Measurements from ENCODE around the gene UACA. TPM values are rescaled to one million over a fixed set of nuclear protein-coding genes. Genes with fewer than 3 reads are reported as not detected.
"Not testable (repeated sequence)": the region's sequence is repeated elsewhere in the genome, so short reads cannot be mapped to it uniquely, and the experiment has no call there.

The UACA gene
- total RNA-seq, 2 donors from 2014 or later, result 1.3 to 1.7 TPM

GRCh38 chr15:70628549-70628896 is 134.8 kb downstream of the UACA start:
- peaks cover 2% of the 10 kb centered on the region for H3K36me3 Mint-ChIP-seq (ENCODE audit: low read depth)
- no peak overlapping the region for H3K4me3 Mint-ChIP-seq
- H3K4me1 Mint-ChIP-seq, result peaks cover 8% of the 10 kb centered on the region
- ATAC-seq, result no peak
- H3K27me3 Mint-ChIP-seq, result peaks cover 75% of the 10 kb centered on the region
- no peak overlapping the region for H3K27ac Mint-ChIP-seq
- no peak for DNase-seq
- no peaks in the 10 kb centered on the region for H3K9me3 ChIP-seq (ENCODE audit: control insufficient read depth, low read length, poor library complexity, severe bottlenecking)

DNA sequence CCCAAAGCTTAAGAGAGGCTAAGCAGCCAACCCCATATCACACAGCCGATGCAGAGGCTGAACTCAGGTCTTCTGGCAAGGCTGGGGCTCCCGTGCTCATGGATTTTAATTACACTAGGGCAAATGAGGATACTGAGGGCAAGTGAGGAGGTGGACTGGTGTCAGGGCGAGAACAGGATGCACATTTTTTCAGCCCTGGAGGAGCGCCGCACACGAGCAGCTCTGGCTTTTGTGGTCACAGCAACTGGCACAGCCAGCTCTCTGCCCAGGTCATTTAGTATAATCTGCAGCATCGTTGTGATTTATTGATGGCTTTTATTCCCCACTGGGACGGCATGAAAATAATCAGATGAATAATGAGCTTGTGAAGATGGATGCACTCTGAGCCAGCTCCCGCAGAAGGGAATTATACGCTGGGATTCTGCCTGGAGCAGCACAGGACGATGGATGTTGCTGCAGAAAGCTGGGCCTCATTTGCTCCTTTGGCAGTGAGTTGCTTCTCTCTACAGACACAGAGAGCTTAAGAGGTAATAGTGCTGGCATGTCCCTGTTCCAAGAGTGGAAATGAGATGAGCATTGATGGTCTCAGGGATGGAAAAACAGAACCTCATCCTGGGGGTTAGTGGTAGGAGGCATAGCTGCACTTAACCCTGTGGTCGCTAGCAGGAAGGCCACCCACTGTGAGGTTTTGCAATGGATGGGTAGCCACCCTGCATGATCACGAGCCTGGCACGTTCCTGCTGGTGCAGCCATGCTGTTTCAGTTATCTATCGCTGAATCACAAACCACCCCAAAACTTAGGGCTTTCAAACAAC is 135.4 kb downstream of the UACA start:
- ATAC-seq (no peak), DNase-seq (no peak)
- H3K27me3 Mint-ChIP-seq, result peaks cover 69% of the 10 kb centered on the region
- H3K4me3 Mint-ChIP-seq, result no peak overlapping the region
- H3K4me1 Mint-ChIP-seq, result peaks cover 7% of the 10 kb centered on the region
- peaks cover 2% of the 10 kb centered on the region for H3K36me3 Mint-ChIP-seq (ENCODE audit: low read depth)
- no peak overlapping the region for H3K27ac Mint-ChIP-seq
- H3K9me3 ChIP-seq (ENCODE audit: control insufficient read depth, low read length, poor library complexity, severe bottlenecking), result no peaks in the 10 kb centered on the region

DNA sequence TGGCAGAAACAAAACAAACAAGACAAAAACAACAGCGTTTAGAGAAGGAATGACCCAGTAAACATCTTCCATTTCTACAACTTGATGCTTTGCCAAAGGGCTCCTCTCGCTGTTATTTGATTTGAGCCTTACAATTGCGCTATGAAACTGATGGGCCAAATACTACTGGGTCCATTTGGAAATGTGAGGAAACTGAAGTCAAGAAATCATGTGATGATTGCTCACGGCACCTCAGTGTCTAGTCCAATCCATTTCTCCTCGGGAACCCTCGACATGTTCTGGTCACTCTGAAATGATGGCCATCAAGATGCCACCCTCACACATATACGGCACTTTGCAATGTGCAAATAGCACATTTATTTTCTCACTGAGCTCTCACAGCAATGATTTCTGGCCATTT is 136.0 kb downstream of the UACA start:
- H3K4me3 Mint-ChIP-seq, result no peak overlapping the region
- peaks cover 2% of the 10 kb centered on the region for H3K4me1 Mint-ChIP-seq
- DNase-seq (no peak), ATAC-seq (no peak)
- no peaks in the 10 kb centered on the region for H3K9me3 ChIP-seq (ENCODE audit: control insufficient read depth, low read length, poor library complexity, severe bottlenecking)
- H3K36me3 Mint-ChIP-seq (ENCODE audit: low read depth), result peaks cover 2% of the 10 kb centered on the region
- H3K27ac Mint-ChIP-seq, result no peak overlapping the region
- H3K27me3 Mint-ChIP-seq, result peaks cover 63% of the 10 kb centered on the region

DNA sequence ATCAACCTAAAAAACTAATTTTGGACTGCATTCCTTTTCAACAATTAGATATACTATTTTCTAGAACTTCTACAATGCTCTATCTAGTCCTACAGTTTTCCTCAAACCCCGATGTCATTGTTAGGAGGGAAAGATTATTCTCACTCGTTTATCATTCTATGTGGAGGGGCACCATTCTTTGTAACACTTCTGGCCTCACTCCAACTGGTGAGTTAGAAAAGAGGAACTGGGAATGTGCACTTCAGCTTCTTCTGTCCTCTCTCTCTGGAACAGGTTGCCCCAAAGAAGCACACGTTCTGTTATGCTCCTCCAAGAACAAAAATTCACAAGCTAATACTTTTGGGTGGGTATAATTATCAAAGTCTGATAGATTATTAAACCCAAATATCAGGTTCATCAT is 137.9 kb downstream of the UACA start:
- H3K27me3 Mint-ChIP-seq, result peaks cover 45% of the 10 kb centered on the region
- DNase-seq, result no peak
- H3K4me1 Mint-ChIP-seq, result peaks cover 2% of the 10 kb centered on the region
- ATAC-seq, result no peak
- no peak overlapping the region for H3K27ac Mint-ChIP-seq
- peaks cover 2% of the 10 kb centered on the region for H3K36me3 Mint-ChIP-seq (ENCODE audit: low read depth)
- no peak overlapping the region for H3K4me3 Mint-ChIP-seq
- no peaks in the 10 kb centered on the region for H3K9me3 ChIP-seq (ENCODE audit: control insufficient read depth, low read length, poor library complexity, severe bottlenecking)

GRCh38 chr15:70625011-70625410 is 138.3 kb downstream of the UACA start:
- ATAC-seq (no peak), DNase-seq (no peak)
- peaks cover 43% of the 10 kb centered on the region for H3K27me3 Mint-ChIP-seq
- H3K4me3 Mint-ChIP-seq, result no peak overlapping the region
- H3K36me3 Mint-ChIP-seq (ENCODE audit: low read depth), result peaks cover 2% of the 10 kb centered on the region
- peaks cover 2% of the 10 kb centered on the region for H3K4me1 Mint-ChIP-seq
- no peaks in the 10 kb centered on the region for H3K9me3 ChIP-seq (ENCODE audit: control insufficient read depth, low read length, poor library complexity, severe bottlenecking)
- no peak overlapping the region for H3K27ac Mint-ChIP-seq

DNA sequence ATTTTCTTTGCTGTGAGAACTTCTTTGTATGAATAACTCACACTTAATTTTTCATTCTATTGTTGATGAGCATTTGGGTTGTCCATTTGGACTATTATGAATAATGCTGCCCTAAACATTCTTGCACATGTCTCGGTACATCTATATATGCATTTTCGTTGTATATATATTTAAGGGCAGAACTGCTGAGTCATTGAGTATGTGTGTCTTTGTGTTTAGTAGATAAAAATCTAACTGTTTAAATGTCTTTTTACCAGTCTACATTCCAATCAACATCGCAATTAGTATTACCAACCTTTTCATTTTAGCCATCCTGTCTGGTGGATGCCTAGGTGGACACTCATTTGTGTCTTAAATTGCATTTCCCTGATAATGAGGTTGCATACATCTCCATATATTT is 144.4 kb downstream of the UACA start:
- Mint-ChIP-seq H3K27me3 (peaks cover 32% of the 10 kb centered on the region), H3K27ac (no peak overlapping the region), H3K36me3 (ENCODE audit: low read depth) (no peaks in the 10 kb centered on the region), H3K4me1 (no peaks in the 10 kb centered on the region), H3K4me3 (no peak overlapping the region)
- ATAC-seq (no peak), DNase-seq (no peak)
- H3K9me3 ChIP-seq (ENCODE audit: control insufficient read depth, low read length, poor library complexity, severe bottlenecking), result no peaks in the 10 kb centered on the region

DNA sequence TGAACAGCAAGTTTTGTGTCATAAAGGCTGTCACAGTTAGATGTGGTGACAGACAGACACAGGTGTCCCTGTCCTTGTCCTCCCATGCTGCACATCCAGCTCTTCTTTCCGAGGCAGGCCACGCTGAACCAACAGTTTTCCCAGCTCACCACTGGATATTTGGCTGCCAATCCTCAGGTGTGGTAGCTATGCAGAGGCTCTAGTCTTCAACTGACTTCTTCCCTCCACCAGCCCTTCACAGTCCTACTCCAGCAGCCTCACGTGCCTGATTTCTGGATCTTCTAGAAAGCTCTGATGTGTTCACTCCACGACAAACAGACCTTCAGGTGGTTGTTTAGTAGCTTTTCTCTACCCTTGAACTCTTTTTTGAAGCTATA is 145.5 kb downstream of the UACA start:
- DNase-seq (no peak), ATAC-seq (no peak)
- Mint-ChIP-seq H3K27ac (no peak overlapping the region), H3K4me1 (no peaks in the 10 kb centered on the region), H3K4me3 (no peak overlapping the region), H3K27me3 (peaks cover 32% of the 10 kb centered on the region), H3K36me3 (ENCODE audit: low read depth) (no peaks in the 10 kb centered on the region)
- H3K9me3 ChIP-seq (ENCODE audit: control insufficient read depth, low read length, poor library complexity, severe bottlenecking), result no peaks in the 10 kb centered on the region

DNA sequence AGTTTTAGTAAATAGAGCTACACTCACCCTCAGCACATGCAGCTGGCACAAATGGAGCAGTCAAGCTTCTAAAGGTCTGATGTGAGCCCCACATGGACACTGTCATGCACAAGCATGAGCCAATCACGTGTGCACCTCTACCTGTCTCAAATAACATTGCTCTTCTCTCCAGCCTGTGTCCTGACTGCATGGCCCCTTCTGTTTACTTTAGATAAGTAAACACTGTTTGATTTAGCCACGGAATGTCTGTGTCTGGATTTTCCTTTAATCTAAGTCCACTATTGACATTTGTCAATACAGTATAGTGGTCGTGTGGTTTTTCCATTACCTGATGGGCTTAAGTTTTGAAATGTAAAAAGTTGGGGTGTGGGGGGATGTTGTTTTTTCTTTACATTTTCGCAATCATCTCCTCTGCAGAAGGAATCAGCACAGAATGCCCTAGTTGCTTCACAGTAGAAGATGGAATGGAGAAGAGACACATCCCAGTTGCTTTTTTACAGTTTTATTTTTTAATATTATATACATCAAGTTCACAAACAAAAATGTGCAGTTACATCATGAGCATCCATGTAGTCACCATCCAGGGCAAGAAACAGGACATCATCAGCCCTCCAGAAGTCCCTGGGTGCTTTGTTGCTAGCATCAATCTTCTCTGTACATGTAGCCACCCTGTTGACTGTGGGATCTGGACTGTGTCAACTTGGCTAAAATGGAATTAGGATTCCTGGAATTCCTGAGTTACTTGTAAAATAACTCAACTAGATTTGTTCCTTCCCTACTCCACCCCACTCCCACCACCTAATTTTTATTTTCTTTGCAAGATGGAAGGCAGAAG is 146.1 kb downstream of the UACA start:
- ATAC-seq, result no peak
- H3K36me3 Mint-ChIP-seq (ENCODE audit: low read depth), result no peaks in the 10 kb centered on the region
- no peak for DNase-seq
- H3K4me3 Mint-ChIP-seq, result no peak overlapping the region
- no peaks in the 10 kb centered on the region for H3K4me1 Mint-ChIP-seq
- no peaks in the 10 kb centered on the region for H3K9me3 ChIP-seq (ENCODE audit: control insufficient read depth, low read length, poor library complexity, severe bottlenecking)
- H3K27ac Mint-ChIP-seq, result no peak overlapping the region
- H3K27me3 Mint-ChIP-seq, result peaks cover 32% of the 10 kb centered on the region

GRCh38 chr15:70616311-70616756 is 147.0 kb downstream of the UACA start:
- H3K9me3 ChIP-seq (ENCODE audit: control insufficient read depth, low read length, poor library complexity, severe bottlenecking); DNase-seq; ATAC-seq; H3K4me3 Mint-ChIP-seq; H3K4me1 Mint-ChIP-seq; H3K36me3 Mint-ChIP-seq (ENCODE audit: low read depth); H3K27ac Mint-ChIP-seq: not testable (repeated sequence)
- peaks cover 32% of the 10 kb centered on the region for H3K27me3 Mint-ChIP-seq

DNA sequence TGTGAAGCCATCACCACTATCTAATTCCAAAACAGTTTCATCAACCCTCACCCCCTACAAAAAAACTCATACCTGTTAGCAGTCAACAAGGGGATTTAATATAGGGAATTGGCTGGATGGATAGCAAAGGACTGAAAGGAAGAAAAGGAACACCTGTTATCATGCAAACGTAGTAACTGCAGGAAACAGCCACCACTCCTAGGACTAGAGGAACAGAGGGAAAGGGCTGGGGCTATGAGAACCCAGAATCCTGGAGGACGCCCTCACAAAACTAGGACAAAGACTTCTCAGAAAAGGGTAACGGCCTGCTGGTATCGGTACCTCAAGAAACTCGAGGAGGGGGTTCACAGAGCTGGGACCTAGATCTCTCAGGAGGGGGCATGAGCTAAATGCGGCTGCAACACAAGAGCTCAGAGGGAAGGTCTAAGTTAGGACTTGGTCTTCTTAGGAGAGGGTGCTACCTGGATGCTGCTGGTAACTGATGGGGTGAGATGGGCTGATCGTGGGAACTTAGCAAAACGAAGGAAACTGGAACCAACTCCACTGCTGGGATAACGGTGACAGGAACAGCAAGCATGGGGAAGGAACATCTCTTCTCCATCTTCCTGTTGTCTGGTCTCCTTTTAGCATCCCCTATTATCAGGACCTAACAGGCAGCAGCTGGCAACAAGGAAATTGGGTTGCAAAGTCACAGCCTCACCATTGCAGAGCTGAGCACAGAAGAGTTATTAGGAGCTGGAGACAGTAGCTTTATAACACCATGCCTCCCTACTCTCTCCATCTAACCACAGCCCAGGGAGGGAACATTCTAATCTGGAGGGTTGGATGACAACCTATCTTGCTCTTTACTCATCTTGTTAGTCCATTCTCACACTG is 147.7 kb downstream of the UACA start:
- Mint-ChIP-seq H3K27me3 (peaks cover 36% of the 10 kb centered on the region), H3K27ac (no peak overlapping the region)

GRCh38 chr15:70614221-70614620 is 149.1 kb downstream of the UACA start:
- H3K36me3 Mint-ChIP-seq (ENCODE audit: low read depth), result no peaks in the 10 kb centered on the region
- DNase-seq (no peak), ATAC-seq (no peak)
- H3K27me3 Mint-ChIP-seq, result peaks cover 38% of the 10 kb centered on the region
- no peaks in the 10 kb centered on the region for H3K9me3 ChIP-seq (ENCODE audit: control insufficient read depth, low read length, poor library complexity, severe bottlenecking)
- no peak overlapping the region for H3K4me3 Mint-ChIP-seq
- H3K27ac Mint-ChIP-seq, result no peak overlapping the region
- H3K4me1 Mint-ChIP-seq, result no peaks in the 10 kb centered on the region

More for the DNA sequence above, 147.7 kb downstream of the UACA start:
- DNase-seq, result no peak
- Mint-ChIP-seq H3K4me1 (no peaks in the 10 kb centered on the region), H3K4me3 (no peak overlapping the region), H3K36me3 (ENCODE audit: low read depth) (no peaks in the 10 kb centered on the region)
- no peak for ATAC-seq
- no peaks in the 10 kb centered on the region for H3K9me3 ChIP-seq (ENCODE audit: control insufficient read depth, low read length, poor library complexity, severe bottlenecking)

DNA sequence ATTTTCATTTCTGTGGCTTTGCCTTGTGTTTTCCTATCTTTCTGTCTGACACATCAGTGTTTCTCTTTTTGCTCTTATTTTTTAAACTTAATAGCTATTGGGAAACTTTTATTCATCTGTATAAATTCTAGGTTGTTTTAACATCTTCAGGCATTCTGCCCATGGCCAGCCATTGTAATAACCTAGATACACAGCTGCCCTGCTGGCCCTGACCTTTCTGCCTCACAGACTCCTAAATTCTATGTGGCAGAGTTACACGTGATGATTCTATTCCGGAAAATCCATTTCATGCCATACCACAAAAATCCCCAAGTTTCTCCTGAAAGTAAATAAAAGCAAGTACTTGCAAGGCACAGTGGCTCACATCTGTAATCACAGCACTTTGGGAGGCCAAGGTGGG is 150.1 kb downstream of the UACA start:
- no peak for ATAC-seq
- H3K9me3 ChIP-seq (ENCODE audit: control insufficient read depth, low read length, poor library complexity, severe bottlenecking), result no peaks in the 10 kb centered on the region
- H3K27me3 Mint-ChIP-seq, result peaks cover 38% of the 10 kb centered on the region

GRCh38 chr15:70611286-70611685 is 152.1 kb downstream of the UACA start:
- no peak for DNase-seq
- Mint-ChIP-seq H3K4me3 (no peak overlapping the region), H3K27me3 (peaks cover 26% of the 10 kb centered on the region), H3K27ac (no peak overlapping the region), H3K4me1 (no peaks in the 10 kb centered on the region), H3K36me3 (ENCODE audit: low read depth) (no peaks in the 10 kb centered on the region)
- ATAC-seq, result no peak
- H3K9me3 ChIP-seq (ENCODE audit: control insufficient read depth, low read length, poor library complexity, severe bottlenecking), result no peaks in the 10 kb centered on the region

More for the DNA sequence above, 150.1 kb downstream of the UACA start:
- no peak overlapping the region for H3K27ac Mint-ChIP-seq
- H3K4me1 Mint-ChIP-seq, result no peaks in the 10 kb centered on the region
- no peaks in the 10 kb centered on the region for H3K36me3 Mint-ChIP-seq (ENCODE audit: low read depth)
- DNase-seq, result no peak
- H3K4me3 Mint-ChIP-seq, result no peak overlapping the region
